Esophagus squamous epithelium (tissue), 5 donors: ENCODE results near the gene MEIOSIN. TPM values are rescaled to one million over a fixed set of nuclear protein-coding genes. Genes with fewer than 3 reads are reported as not detected.

ENCODE experiments used
- DNase-seq: peaks from one replicate; lab custom pipeline; 2025; lab: John Stamatoyannopoulos, UW
- H3K27ac ChIP-seq, 4 donors: fragments of 200-600 bp; sonication (generic); one replicate each; pipeline ENCODE4 v1.5.1; 2016 to 2019; ENCODE audit warnings: mild to moderate bottlenecking in 1 of 4
- H3K27me3 ChIP-seq, 4 donors: fragments of 200-600 bp; sonication (generic); 1 replicate in 3 of 4; 2 replicates in 1 of 4; pipeline versions ENCODE4 v1.5.1 to v1.6.0; 2017 to 2021; ENCODE audit warnings: antibody characterized with exemption in 1 of 4
- H3K36me3 ChIP-seq, 3 donors: fragments of 200-600 bp; sonication (generic); one replicate each; pipeline ENCODE4 v1.5.1; 2016 to 2019
- H3K4me1 ChIP-seq, 3 donors: fragments of 200-600 bp; sonication (generic); one replicate each; pipeline ENCODE4 v1.5.1; 2017 to 2019
- H3K4me3 ChIP-seq, 4 donors: fragments of 200-600 bp; sonication (generic); 1 replicate in 3 of 4; 2 replicates in 1 of 4; pipeline ENCODE4 v1.5.1; 2016 to 2019; ENCODE audit warnings: mild to moderate bottlenecking in 2 of 4, moderate library complexity in 1 of 4
- H3K9me3 ChIP-seq, 3 donors: fragments of 200-600 bp; sonication (generic); one replicate each; pipeline ENCODE4 v1.5.1; 2016 to 2019
- POLR2A ChIP-seq, 4 donors: fragments of 450-650 bp; IDR thresholded peaks; one replicate each; pipeline ENCODE4 v1.6.1; 2017; ENCODE audit warnings: antibody characterized with exemption in 4 of 4, mild to moderate bottlenecking in 4 of 4, moderate library complexity in 3 of 4
- WGBS, 2 donors: methylation state at CpG; one replicate each; pipeline ENCODE4 v1.1.5; 2018; 5-methylcytosine and 5-hydroxymethylcytosine counted together
- intact Hi-C: fragments of 100-400 bp; cut with DNase I; formaldehyde crosslinking; loops from one replicate; pipeline ENCODE4 v1.15.0; 2022
- total RNA-seq, 4 donors: library from RNA; depleted of rRNA; stranded (reverse); fragments of >200 nt; gene quantifications; one replicate each; pipeline ENCODE4 v1.1.0, GENCODE V29; 2016
- TF ChIP-seq, protein P1 (sequence below), 6 experiments: fragments of 450-650 bp in 4 of 6; fragments of 200-600 bp in 2 of 6; sonication (generic) in 2 of 6; IDR thresholded peaks; one replicate each; pipeline ENCODE4 v1.5.1; 2016 to 2019; ENCODE audit warnings: antibody characterized with exemption in 6 of 6, mild to moderate bottlenecking in 4 of 6, moderate library complexity in 4 of 6
- donor health status: DM: yes; HTN: yes; CAD: no.

MEIOSIN gene
- total RNA-seq, 4 donors from 2014 or later = not detected

GRCh38 chr19:45768655-45768983 is 35.4 kb downstream of the MEIOSIN start:
- intact Hi-C loops = loop anchor here (10.0 kb wide), 1 partner anchor 54 kb away; no protein-coding TSS in a partner anchor

DNA sequence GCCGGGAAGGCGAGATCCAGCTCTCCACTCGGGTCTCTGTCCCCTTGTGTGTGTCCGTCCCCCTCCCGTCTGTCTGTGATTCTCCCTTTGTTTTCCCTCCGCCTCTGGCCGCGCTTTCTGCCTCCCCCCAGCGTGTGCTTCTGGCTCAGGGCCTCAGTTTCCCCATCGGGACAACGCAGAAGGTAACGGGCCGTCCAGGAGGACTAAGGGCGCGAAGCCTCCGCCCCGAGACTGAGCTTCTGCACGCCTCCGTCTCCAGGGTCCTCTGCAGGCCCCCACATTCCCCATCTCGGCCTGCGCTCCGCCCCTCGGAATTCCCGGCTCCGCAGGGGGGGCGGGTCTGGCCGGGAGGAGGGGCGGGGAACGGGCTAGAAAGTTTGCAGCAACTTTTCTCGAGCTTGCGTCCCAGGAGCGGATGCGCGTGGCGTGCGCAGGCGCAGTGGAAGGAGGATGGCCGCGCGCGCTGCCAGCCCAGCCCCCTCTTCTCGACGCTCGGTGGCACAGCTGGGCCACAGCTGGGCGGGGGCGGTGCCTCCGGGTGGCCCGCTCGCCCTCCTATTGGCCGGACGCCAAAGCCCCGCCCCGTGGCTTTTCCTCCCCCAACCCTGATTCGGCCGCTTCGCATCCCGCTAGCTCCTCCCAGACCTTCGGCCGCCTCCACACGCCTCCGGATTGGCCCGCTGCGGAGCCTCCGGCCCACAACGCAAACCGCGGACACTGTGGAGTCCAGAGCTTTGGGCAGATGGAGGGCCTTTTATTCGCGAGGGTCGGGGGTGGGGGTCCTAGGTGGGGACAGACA is 35.9 kb downstream of the MEIOSIN start, which contains the start of gene SIX5:
SIX5 (minus strand) TSS at position 269 of the 799 bp plus-strand sequence. CDS start 408 bp downstream, outside the sequence.
- intact Hi-C loops = loop anchor here (10.0 kb wide), 1 partner anchor 54 kb away; no protein-coding TSS in a partner anchor
- Histone ChIP-seq H3K27me3 (peaks cover 0 to 8% (median 0%) of the 10 kb centered on the region in 4 donors), H3K4me1 (peaks cover 25 to 61% (median 38%) of the 10 kb centered on the region in 3 donors)

More at GRCh38 chr19:45768655-45768983, 35.4 kb downstream of the MEIOSIN start:
- peaks cover 0 to 30% (median 0%) of the 10 kb centered on the region in 3 donors for H3K36me3 ChIP-seq
- peak overlapping the region; percentile 73 to 79 (median 77) for H3K4me3 ChIP-seq
- 0% methylated on average over 4 to 11 of the region's 33 CpGs for WGBS, 2 donors
- H3K9me3 ChIP-seq = no peaks in the 10 kb centered on the region
- peak overlapping the region; percentile 85 to 98 (median 96) for H3K27ac ChIP-seq
- H3K4me1 ChIP-seq = peaks cover 25 to 66% (median 42%) of the 10 kb centered on the region in 3 donors
- DNase-seq = no peak
- no peak for TF ChIP-seq POLR2A (IDR thresholded peaks at IDR 0.05)
- TF ChIP-seq, protein P1, sequence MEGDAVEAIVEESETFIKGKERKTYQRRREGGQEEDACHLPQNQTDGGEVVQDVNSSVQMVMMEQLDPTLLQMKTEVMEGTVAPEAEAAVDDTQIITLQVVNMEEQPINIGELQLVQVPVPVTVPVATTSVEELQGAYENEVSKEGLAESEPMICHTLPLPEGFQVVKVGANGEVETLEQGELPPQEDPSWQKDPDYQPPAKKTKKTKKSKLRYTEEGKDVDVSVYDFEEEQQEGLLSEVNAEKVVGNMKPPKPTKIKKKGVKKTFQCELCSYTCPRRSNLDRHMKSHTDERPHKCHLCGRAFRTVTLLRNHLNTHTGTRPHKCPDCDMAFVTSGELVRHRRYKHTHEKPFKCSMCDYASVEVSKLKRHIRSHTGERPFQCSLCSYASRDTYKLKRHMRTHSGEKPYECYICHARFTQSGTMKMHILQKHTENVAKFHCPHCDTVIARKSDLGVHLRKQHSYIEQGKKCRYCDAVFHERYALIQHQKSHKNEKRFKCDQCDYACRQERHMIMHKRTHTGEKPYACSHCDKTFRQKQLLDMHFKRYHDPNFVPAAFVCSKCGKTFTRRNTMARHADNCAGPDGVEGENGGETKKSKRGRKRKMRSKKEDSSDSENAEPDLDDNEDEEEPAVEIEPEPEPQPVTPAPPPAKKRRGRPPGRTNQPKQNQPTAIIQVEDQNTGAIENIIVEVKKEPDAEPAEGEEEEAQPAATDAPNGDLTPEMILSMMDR (IDR thresholded peaks at IDR 0.05) = no peak
- H3K27me3 ChIP-seq = peaks cover 0 to 8% (median 0%) of the 10 kb centered on the region in 4 donors

GRCh38 chr19:45769821-45770191 is 36.6 kb downstream of the MEIOSIN start:
- no peak for DNase-seq
- peaks cover 0 to 38% (median 3%) of the 10 kb centered on the region in 3 donors for H3K36me3 ChIP-seq
- H3K4me1 ChIP-seq = peaks cover 25 to 55% (median 31%) of the 10 kb centered on the region in 3 donors
- H3K9me3 ChIP-seq = no peaks in the 10 kb centered on the region
- TF ChIP-seq POLR2A (IDR thresholded peaks at IDR 0.05) = no peak
- TF ChIP-seq, protein P1 (IDR thresholded peaks at IDR 0.05) = no peak
- peak overlapping the region; percentile 73 to 79 (median 77) for H3K4me3 ChIP-seq
- peak overlapping the region; percentile 84 to 98 (median 96) for H3K27ac ChIP-seq
- WGBS, 2 donors = 0% methylated on average over 20 to 23 of the region's 28 CpGs
- intact Hi-C loops = loop anchor here (10.0 kb wide), 1 partner anchor 55 kb away; no protein-coding TSS in a partner anchor
- H3K27me3 ChIP-seq = peaks cover 0 to 8% (median 0%) of the 10 kb centered on the region in 4 donors

More for the DNA sequence above, 35.9 kb downstream of the MEIOSIN start, which contains the start of gene SIX5:
- Histone ChIP-seq H3K36me3 (peaks cover 0 to 32% (median 0%) of the 10 kb centered on the region in 3 donors), H3K9me3 (no peaks in the 10 kb centered on the region), H3K4me3 (peak within 1 kb of the TSS; percentile 73 to 79 (median 77)), H3K27ac (peak within 1 kb of the TSS; percentile 85 to 98 (median 96))
- TF ChIP-seq POLR2A (IDR thresholded peaks at IDR 0.05) = peak in 3 of 4 donors; percentile 33 to 85 (median 84)
- TF ChIP-seq, protein P1 (IDR thresholded peaks at IDR 0.05) = peak in 1 of 6 experiments; percentile 39
- WGBS, 2 donors = 1 to 2% methylated on average over 7 to 27 of the region's 70 CpGs
- DNase-seq = peak; percentile 70

DNA sequence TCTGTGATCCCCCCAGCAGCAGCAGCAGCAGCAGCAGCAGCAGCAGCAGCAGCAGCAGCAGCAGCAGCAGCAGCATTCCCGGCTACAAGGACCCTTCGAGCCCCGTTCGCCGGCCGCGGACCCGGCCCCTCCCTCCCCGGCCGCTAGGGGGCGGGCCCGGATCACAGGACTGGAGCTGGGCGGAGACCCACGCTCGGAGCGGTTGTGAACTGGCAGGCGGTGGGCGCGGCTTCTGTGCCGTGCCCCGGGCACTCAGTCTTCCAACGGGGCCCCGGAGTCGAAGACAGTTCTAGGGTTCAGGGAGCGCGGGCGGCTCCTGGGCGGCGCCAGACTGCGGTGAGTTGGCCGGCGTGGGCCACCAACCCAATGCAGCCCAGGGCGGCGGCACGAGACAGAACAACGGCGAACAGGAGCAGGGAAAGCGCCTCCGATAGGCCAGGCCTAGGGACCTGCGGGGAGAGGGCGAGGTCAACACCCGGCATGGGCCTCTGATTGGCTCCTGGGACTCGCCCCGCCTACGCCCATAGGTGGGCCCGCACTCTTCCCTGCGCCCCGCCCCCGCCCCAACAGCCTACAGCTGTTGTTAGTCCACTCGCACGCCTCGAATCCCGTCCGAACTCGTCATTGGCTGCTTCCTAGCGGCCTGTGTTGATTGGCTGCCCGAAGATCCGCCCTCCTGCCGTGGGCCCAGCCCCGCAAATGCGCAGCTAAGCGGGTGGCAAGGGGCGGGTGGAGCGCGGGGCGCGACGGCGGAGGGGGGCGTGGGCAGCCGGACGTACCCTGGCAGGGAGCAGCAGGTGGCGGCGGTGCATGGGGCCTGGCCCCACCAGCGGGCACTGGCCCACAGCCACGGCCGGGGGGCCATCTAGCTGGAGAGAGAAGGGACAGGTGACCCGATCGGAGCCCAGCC is 37.2 kb downstream of the MEIOSIN start:
- peaks cover 25 to 48% (median 27%) of the 10 kb centered on the region in 3 donors for H3K4me1 ChIP-seq
- TF ChIP-seq, protein P1 (IDR thresholded peaks at IDR 0.05) = peak; percentile 93 to 98 (median 97)
- TF ChIP-seq POLR2A (IDR thresholded peaks at IDR 0.05) = peak in 2 of 4 donors; percentile 41 to 46
- no peaks in the 10 kb centered on the region for H3K9me3 ChIP-seq
- peaks cover 0 to 35% (median 5%) of the 10 kb centered on the region in 3 donors for H3K36me3 ChIP-seq
- peak overlapping the region; percentile 73 to 79 (median 77) for H3K4me3 ChIP-seq
- peaks cover 0 to 8% (median 0%) of the 10 kb centered on the region in 4 donors for H3K27me3 ChIP-seq
- WGBS, 2 donors = 15 to 37% methylated on average over 2 to 9 of the region's 79 CpGs
- intact Hi-C loops = no loop called here
- H3K27ac ChIP-seq = peak overlapping the region; percentile 84 to 98 (median 96)
- peak; percentile 79 for DNase-seq
